Effector memory CD8-positive, alpha-beta T cell (primary cell): ENCODE data around the gene ADAMTS4.

Experiments used
- ATAC-seq: fragments of 150-1000 bp; cut with Tn5 transposase; replicated peaks from 2 replicates; pipeline ENCODE4 v1.10.0; 2021; ENCODE audit warnings: mild to moderate bottlenecking, moderate library complexity
- DNase-seq, 3 experiments: peaks; one replicate each; pipeline ENCODE4 v3.0.0; 2021
- H3K27ac Mint-ChIP-seq, 2 donors: one replicate each; pipeline ENCODE4 v1.8.0; 2022; ENCODE audit warnings: mild to moderate bottlenecking in 2 of 2, mixed read lengths in 2 of 2, moderate library complexity in 2 of 2
- H3K27me3 Mint-ChIP-seq, 2 donors: one replicate each; pipeline ENCODE4 v1.8.0; 2022; ENCODE audit warnings: mixed read lengths in 2 of 2
- H3K36me3 Mint-ChIP-seq: one replicate; pipeline ENCODE4 v1.8.0; 2022; ENCODE audit warnings: mild to moderate bottlenecking, moderate library complexity, mixed read lengths; ENCODE audit not compliant: insufficient read depth
- H3K4me1 Mint-ChIP-seq, 2 donors: one replicate each; pipeline ENCODE4 v1.8.0; 2022; ENCODE audit warnings: low read depth in 2 of 2, mixed read lengths in 2 of 2
- H3K4me3 Mint-ChIP-seq, 2 donors: one replicate each; pipeline ENCODE4 v1.8.0; 2022; ENCODE audit warnings: mild to moderate bottlenecking in 2 of 2, mixed read lengths in 2 of 2, moderate library complexity in 2 of 2
- H3K9me3 Mint-ChIP-seq, 2 donors: one replicate each; pipeline ENCODE4 v1.8.0; 2022; ENCODE audit warnings: mixed read lengths in 2 of 2
- total RNA-seq, 9 experiments: gene quantifications; one replicate each; lab custom pipeline; 2026; lab: John Stamatoyannopoulos, UW

Gene ADAMTS4, protein sequence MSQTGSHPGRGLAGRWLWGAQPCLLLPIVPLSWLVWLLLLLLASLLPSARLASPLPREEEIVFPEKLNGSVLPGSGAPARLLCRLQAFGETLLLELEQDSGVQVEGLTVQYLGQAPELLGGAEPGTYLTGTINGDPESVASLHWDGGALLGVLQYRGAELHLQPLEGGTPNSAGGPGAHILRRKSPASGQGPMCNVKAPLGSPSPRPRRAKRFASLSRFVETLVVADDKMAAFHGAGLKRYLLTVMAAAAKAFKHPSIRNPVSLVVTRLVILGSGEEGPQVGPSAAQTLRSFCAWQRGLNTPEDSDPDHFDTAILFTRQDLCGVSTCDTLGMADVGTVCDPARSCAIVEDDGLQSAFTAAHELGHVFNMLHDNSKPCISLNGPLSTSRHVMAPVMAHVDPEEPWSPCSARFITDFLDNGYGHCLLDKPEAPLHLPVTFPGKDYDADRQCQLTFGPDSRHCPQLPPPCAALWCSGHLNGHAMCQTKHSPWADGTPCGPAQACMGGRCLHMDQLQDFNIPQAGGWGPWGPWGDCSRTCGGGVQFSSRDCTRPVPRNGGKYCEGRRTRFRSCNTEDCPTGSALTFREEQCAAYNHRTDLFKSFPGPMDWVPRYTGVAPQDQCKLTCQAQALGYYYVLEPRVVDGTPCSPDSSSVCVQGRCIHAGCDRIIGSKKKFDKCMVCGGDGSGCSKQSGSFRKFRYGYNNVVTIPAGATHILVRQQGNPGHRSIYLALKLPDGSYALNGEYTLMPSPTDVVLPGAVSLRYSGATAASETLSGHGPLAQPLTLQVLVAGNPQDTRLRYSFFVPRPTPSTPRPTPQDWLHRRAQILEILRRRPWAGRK
- 0.17 to 4.0 (median 1.4) reads per million in 9 experiments for total RNA-seq

DNA sequence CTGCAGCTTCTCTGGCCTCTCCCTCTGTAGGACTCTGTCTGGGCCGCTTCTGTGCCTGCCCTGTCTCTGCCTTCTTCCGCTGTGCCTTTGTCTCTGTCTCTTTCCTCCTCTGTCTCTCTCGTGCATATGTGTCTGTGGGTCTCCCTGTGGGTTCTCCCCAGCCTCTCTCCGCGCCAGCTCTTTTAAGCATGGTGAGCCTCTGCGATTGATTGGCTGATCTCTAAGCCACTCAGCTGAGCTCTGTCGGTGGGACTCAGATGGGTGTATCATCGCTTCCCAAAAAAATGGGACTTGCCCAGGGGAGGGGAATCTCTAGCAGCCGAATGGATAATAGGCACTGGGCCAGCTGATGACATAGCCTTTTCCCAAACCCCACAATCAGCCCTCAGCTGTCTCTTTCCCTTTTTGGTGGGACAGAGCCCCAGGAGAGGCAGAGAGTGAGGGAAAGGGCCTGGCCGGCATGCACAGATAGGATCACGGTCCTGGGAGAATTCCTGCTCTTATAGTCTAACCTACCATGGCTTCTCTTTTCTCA lies at the start of gene ADAMTS4:
ADAMTS4 (minus strand) TSS at position 158 of the 535 bp plus-strand sequence. CDS start 427 bp downstream, outside the sequence.
- Mint-ChIP-seq H3K4me3 (peak within 1 kb of the TSS in 1 of 2 donors; percentile 20), H3K36me3 (peaks cover 18% of the 10 kb centered on the region), H3K27ac (peak within 1 kb of the TSS in 1 of 2 donors; percentile 89), H3K4me1 (peaks cover 40 to 49% of the 10 kb centered on the region in 2 donors), H3K9me3 (no peaks in the 10 kb centered on the region), H3K27me3 (no peaks in the 10 kb centered on the region)
- DNase-seq (no peak), ATAC-seq (no peak)

DNA sequence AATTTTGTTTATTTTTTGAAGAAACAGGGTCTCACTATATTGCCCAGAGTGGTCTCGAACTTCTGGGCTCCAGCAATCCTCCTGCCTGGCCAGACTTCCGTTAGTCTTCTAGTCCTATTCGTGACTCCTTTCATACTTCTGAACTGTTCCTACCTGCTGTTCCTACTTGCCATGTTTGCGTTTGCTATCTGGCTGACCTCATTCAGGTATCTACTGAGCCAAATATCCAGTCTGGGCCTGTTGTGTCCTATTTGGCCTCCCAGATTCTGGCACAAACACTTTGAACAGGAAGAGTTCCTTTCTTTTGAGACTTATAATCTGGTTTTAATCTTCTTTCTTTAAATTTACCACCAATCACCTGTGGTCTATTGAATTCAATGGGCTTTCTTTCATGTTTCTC lies 46.0 kb upstream of the ADAMTS4 start:
- DNase-seq (no peak), ATAC-seq (no peak)
- Mint-ChIP-seq H3K4me1 (no peaks in the 10 kb centered on the region), H3K36me3 (no peaks in the 10 kb centered on the region), H3K27me3 (peaks cover 12 to 13% of the 10 kb centered on the region in 2 donors), H3K27ac (no peak overlapping the region), H3K4me3 (no peak overlapping the region), H3K9me3 (no peaks in the 10 kb centered on the region)

DNA sequence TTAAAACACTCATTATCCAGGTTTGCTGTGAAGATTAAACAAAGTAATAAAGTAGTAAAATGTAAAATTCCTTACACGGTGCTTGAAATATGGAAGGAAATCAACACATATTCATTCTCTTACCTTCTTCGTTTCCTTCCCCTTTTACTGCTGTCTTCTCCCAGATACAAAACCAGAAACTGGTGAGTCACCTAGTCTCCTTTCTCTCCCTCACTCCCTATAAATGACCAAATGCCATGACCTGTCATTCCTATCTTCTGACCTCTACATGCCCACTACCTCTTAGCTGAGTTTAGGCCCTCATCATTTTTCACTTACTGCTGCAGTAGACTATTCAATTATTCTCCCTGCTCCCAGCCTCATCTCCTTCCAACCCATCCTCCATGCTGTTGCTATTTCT lies 43.5 kb upstream of the ADAMTS4 start:
- Mint-ChIP-seq H3K36me3 (no peaks in the 10 kb centered on the region), H3K9me3 (no peaks in the 10 kb centered on the region)
- ATAC-seq, result no peak

DNA sequence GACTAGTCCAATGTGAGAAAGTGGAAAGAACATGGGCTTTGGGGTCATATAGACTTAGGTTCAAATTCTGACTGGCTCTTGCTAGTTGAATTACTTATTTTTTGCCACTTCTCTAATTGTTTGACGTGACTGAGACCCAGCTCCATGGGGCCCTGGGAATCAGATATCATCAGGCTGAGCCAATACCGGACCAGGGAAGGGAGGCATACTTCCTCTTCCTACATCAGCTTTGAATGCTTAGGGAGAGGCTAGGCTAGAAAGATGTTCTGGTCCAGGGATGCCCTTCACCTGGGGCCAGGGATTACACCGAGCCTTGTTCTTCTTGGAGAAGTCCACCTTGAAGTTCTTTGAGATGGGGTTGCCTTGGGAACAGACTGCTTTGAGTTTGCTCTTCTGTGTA lies 42.8 kb upstream of the ADAMTS4 start:
- DNase-seq, result no peak
- no peaks in the 10 kb centered on the region for H3K36me3 Mint-ChIP-seq
- ATAC-seq, result no peak
- no peak overlapping the region for H3K4me3 Mint-ChIP-seq
- H3K27me3 Mint-ChIP-seq, result peaks cover 21 to 27% of the 10 kb centered on the region in 2 donors
- no peak overlapping the region for H3K27ac Mint-ChIP-seq
- H3K9me3 Mint-ChIP-seq, result no peaks in the 10 kb centered on the region
- no peaks in the 10 kb centered on the region for H3K4me1 Mint-ChIP-seq

More for the DNA sequence above, 43.5 kb upstream of the ADAMTS4 start:
- Mint-ChIP-seq H3K27ac (no peak overlapping the region), H3K27me3 (peaks cover 21 to 27% of the 10 kb centered on the region in 2 donors), H3K4me1 (no peaks in the 10 kb centered on the region), H3K4me3 (no peak overlapping the region)
- no peak for DNase-seq

DNA sequence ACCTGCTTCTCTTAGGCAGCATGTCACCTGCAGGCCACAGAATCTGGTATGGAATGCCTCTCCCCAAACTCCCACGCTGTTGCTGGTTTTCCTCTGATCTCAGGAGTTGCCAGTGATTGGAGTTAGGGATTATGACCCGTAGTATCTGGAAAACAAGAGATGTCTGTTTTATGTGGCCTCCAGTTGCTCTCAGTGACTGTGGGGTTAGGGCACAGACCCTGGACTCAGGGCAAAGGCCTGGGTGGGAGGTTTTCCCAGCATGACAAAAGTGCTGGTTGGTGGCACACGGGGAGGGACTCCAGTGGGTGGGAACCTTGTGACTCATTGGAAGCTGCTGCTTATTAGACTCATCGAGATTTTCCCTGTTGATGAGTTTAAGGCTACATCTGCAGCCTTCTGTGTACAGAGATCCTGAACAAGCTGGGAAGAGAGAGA lies 39.2 kb upstream of the ADAMTS4 start, which contains the start of gene NR1I3:
NR1I3 (minus strand) TSS at position 165 of the 435 bp plus-strand sequence. CDS start 1,638 bp downstream, outside the sequence.
- Mint-ChIP-seq H3K36me3 (peaks cover 4% of the 10 kb centered on the region), H3K9me3 (no peaks in the 10 kb centered on the region), H3K4me3 (no peak within 1 kb of the TSS), H3K4me1 (no peaks in the 10 kb centered on the region), H3K27ac (no peak within 1 kb of the TSS), H3K27me3 (peaks cover 21 to 27% of the 10 kb centered on the region in 2 donors)
- ATAC-seq (no peak), DNase-seq (no peak)

DNA sequence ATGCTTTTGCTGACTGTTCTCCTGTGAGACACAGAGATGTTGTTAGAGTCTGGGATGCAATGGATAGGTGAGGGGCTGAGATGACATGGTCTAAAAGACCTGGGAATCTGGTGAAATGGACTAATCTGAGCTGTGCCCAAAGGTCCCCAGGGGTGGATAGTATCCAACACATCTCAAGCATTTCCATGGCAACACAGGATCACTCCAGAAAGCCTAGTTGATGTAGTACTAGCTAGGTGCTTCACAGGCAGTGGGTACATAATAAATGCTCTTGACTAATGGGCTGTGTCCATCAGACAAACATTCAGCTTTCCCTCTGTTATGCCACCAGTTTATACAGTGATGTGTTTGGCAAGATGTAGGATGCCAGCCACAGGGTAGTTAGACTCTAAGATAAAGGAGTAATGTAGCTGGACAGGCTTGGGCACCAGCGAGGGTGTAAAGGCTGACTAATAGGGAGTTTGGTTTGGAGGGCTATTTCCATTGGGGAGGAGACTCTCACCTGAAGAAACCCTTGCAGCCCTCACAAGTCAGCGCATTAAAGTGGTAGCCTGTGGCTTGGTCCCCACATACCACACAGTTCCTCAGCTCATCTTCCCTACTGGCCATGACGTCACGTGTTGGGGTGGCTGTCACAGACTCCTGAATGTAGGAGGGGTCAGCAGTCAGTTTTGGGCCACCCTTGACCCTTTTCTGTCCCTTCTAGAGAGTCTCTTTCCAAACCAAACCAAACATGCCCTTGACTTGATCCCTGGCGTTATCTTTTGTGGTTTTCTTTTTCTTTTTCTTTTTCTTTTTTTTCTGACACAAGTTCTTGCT lies 37.3 kb upstream of the ADAMTS4 start:
- H3K4me3 Mint-ChIP-seq, result no peak overlapping the region
- peaks cover 21 to 26% of the 10 kb centered on the region in 2 donors for H3K27me3 Mint-ChIP-seq
- H3K36me3 Mint-ChIP-seq, result peaks cover 4% of the 10 kb centered on the region
- H3K4me1 Mint-ChIP-seq, result no peaks in the 10 kb centered on the region
- ATAC-seq (no peak), DNase-seq (no peak)
- no peak overlapping the region for H3K27ac Mint-ChIP-seq
- H3K9me3 Mint-ChIP-seq, result no peaks in the 10 kb centered on the region

DNA sequence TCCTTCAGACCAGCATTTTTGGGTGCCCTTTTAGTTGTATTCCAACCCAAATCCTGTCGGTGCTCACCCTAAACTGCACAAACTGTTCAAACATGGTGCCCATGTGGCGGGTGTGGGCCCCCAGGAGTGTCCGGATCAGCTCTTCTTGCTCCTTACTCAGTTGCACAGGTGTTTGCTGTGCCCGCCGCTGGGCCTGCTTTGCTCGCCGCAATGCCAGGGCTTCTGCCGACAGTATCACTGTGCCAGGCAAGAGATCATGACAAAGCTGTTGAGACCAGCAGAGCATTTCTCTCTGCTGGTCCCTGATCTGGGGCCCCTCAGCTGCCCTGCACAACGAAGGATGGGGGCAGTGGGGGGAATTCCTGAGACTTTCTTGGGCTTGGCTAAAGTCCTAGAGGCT lies 34.2 kb upstream of the ADAMTS4 start:
- DNase-seq, result no peak
- no peaks in the 10 kb centered on the region for H3K4me1 Mint-ChIP-seq
- peaks cover 12% of the 10 kb centered on the region for H3K36me3 Mint-ChIP-seq
- no peaks in the 10 kb centered on the region for H3K9me3 Mint-ChIP-seq
- peaks cover 2 to 4% of the 10 kb centered on the region in 2 donors for H3K27me3 Mint-ChIP-seq
- no peak overlapping the region for H3K4me3 Mint-ChIP-seq
- ATAC-seq, result no peak
- peak overlapping the region in 1 of 2 donors; percentile 28 for H3K27ac Mint-ChIP-seq

DNA sequence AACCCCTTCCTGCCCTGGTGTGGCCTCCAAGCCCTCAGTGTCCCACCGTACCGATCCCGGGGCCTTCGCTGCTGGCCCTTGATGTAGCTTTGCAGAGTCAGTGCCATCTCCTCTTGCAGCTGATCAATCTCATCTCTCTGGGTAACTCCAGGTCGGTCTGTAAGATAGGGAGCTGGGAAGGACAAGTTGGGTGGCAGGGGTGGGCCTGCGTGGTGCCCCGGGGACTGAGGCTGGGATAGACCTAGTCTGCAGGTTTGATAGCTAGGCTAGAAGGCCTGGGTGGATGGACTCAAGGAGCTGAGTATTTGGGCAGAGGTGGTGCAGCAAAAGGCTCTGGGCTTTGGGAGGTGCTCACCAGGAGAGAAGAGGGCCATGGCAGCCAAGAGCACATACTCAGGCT lies 31.9 kb upstream of the ADAMTS4 start:
- Mint-ChIP-seq H3K36me3 (peaks cover 12% of the 10 kb centered on the region), H3K27me3 (no peaks in the 10 kb centered on the region), H3K4me3 (no peak overlapping the region), H3K4me1 (peaks cover 20 to 23% of the 10 kb centered on the region in 2 donors), H3K27ac (peak overlapping the region in 1 of 2 donors; percentile 38), H3K9me3 (no peaks in the 10 kb centered on the region)
- DNase-seq (no peak), ATAC-seq (no peak)

DNA sequence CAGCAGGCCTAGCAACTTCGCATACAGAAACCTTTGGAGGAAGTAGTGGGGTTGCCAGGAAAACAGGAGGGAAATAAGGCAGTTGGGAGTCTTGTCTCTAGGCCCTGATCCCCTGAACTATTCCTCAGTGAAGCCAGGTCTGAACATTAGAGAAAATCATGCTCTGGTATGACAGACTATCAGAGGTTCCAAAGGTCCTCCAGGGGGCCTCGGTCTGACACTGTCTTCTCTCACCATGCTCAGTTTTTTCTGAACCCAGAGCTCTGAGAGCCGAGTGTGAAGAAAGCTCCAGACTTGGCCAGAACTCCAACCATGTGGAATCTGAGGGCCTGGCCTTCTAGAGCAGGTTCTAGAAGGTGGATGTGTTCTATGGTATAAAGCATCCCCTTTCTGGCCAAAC lies 31.0 kb upstream of the ADAMTS4 start:
- Mint-ChIP-seq H3K27me3 (no peaks in the 10 kb centered on the region), H3K36me3 (peaks cover 12% of the 10 kb centered on the region), H3K4me1 (peaks cover 24 to 28% of the 10 kb centered on the region in 2 donors), H3K27ac (no peak overlapping the region), H3K9me3 (no peaks in the 10 kb centered on the region), H3K4me3 (no peak overlapping the region)
- ATAC-seq (no peak), DNase-seq (no peak)

DNA sequence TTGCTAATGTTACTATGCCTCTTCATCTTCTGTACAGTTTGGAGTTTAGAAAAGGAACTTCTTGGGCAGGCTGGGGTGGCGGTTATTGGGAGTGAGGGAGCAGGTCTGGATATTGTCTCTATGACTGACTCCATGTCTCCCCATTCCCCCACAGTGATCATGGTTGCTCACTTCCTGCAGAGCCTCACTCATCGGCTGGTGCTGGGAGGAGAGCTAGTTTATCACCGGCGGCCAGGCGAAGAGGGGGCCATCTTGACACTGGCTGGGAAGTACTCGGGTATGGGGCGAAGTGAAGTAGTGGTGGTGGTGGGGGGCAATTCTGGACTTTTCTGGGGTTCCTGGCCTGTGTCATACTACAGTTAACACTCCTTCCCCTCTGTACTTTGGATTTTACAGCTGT lies 29.2 kb upstream of the ADAMTS4 start:
- Mint-ChIP-seq H3K27me3 (no peaks in the 10 kb centered on the region), H3K36me3 (peaks cover 9% of the 10 kb centered on the region), H3K4me1 (peaks cover 24 to 33% of the 10 kb centered on the region in 2 donors), H3K4me3 (no peak overlapping the region), H3K27ac (peak overlapping the region in 1 of 2 donors; percentile 77), H3K9me3 (no peaks in the 10 kb centered on the region)
- ATAC-seq (no peak), DNase-seq (no peak)

DNA sequence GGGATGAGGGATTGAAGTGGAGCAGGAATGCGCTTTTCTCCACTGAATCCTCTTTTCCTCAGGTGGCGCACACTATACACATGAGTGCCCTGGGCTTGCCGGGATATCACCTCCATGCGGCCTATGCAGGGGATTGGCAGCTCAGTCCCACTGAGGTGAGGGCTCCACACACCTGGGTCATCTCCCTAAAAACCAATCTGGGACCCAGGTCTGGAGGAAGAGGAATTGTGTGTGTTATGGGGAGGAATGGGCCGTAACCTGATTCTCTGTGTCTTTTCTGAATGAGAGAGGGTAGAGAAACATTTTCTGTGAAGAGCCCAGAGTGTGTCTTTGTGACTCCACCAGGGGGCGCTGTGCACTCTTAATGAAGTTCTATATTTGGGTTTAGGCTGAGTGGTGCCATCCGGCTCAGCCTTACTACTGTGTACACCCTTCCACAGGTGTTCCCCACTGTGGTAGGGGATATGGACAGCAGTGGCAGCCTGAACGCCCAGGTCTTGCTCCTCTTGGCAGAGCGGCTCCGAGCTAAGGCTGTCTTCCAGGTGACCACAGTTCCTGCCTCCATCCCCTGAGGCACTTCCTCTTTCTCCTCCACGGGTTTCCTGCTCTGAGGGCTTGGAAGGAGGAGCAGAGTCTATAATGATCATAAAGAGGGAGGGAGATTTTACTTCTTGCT lies 28.5 kb upstream of the ADAMTS4 start:
- H3K4me1 Mint-ChIP-seq, result peaks cover 24 to 33% of the 10 kb centered on the region in 2 donors
- H3K27me3 Mint-ChIP-seq, result peaks cover 0 to 2% of the 10 kb centered on the region in 2 donors
- H3K36me3 Mint-ChIP-seq, result peaks cover 9% of the 10 kb centered on the region
- DNase-seq (peak; percentile 85 to 89 (median 86)), ATAC-seq (peak; percentile 41)
- H3K9me3 Mint-ChIP-seq, result no peaks in the 10 kb centered on the region
- peak overlapping the region; percentile 95 to 99 for H3K4me3 Mint-ChIP-seq
- H3K27ac Mint-ChIP-seq, result peak overlapping the region; percentile 71 to 77

DNA sequence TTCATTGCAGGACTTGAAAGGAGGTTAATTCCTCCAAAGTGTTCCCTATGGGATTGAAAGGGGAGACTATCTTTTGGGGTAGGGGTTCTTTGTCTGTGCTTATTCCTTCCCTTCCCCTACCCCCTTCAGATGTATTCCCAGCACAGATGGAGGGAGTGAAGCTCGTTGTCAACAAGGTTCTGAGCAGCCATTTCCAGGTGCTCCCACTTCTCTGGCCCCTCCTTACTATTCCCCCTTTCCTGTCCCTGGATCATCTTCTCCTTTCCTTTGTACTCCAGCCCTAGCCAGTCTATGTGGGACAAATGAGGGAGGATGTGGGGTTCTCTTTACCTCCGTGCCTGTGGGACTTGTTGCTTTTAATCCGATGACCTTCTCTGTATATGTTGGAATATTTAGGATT lies 27.9 kb upstream of the ADAMTS4 start:
- Mint-ChIP-seq H3K27ac (peak overlapping the region in 1 of 2 donors; percentile 71), H3K9me3 (no peaks in the 10 kb centered on the region), H3K4me1 (peaks cover 24 to 33% of the 10 kb centered on the region in 2 donors)

More for the DNA sequence above, 27.9 kb upstream of the ADAMTS4 start:
- Mint-ChIP-seq H3K4me3 (peak overlapping the region; percentile 95 to 99), H3K36me3 (peaks cover 9% of the 10 kb centered on the region), H3K27me3 (peaks cover 0 to 8% of the 10 kb centered on the region in 2 donors)
- ATAC-seq (no peak), DNase-seq (no peak)
